ENCODE data around the gene CXCL8. TPM values are rescaled to one million over a fixed set of nuclear protein-coding genes. Genes with fewer than 3 reads are reported as not detected.
A peak's percentile ranks its signal among the peaks of the same experiment; 100 is the strongest.

CXCL8 gene
- total and polyA plus RNA-seq, 9 of the 15 experiments (the other 6 are each of a cell fraction or from before 2014, with no cell fraction given), result 1.6 to 7.7 (median 3.3) TPM

GRCh38 chr4:73709451-73710033 lies 30.8 kb upstream of the CXCL8 start (continued):
- TF ChIP-seq ZNF512 (tag; IDR thresholded peaks at IDR 0.05), result peak; percentile 80
- 0 out of 2 replicates have a peak, but pooled peaks have one; percentile 18 for TF ChIP-seq CXXC5 (CRISPR knock-in tag; IDR thresholded peaks at IDR 0.05)
- no peak for TF ChIP-seq MYC (IDR thresholded peaks at IDR 0.05; ENCODE audit: low read depth, low read length)
- TF ChIP-seq MYC (CRISPR knock-in tag; IDR thresholded peaks at IDR 0.05; ENCODE audit: borderline replicate concordance, low read depth), result no peak
- no peak for TF ChIP-seq XRCC4 (IDR thresholded peaks at IDR 0.05; ENCODE audit: extremely low read depth, insufficient read depth, insufficient read length)
- TF ChIP-seq BACH1 (tag; IDR thresholded peaks at IDR 0.05), result no peak
- TF ChIP-seq SPI1 (IDR thresholded peaks at IDR 0.05; ENCODE audit: borderline replicate concordance, low read depth, low read length), result peak; percentile 63; the same call in 1 of the 2 replicates
- no peak for TF ChIP-seq MCM2 (IDR thresholded peaks at IDR 0.05; ENCODE audit: low read depth)
- no peak for TF ChIP-seq HMBOX1 (IDR thresholded peaks at IDR 0.05)
- no peak for TF ChIP-seq PURB (CRISPR knock-in tag; IDR thresholded peaks at IDR 0.05; ENCODE audit: low read depth)
- peak; percentile 37; the same call in 1 of the 2 replicates for TF ChIP-seq NFRKB (IDR thresholded peaks at IDR 0.05; ENCODE audit: low read depth)
- TF ChIP-seq CBX2 (IDR thresholded peaks at IDR 0.05; ENCODE audit: insufficient read depth, low read length, poor library complexity, severe bottlenecking), result no peak
- TF ChIP-seq NBN (IDR thresholded peaks at IDR 0.05; ENCODE audit: low read depth), result 0 out of 2 replicates have a peak, but pooled peaks have one; percentile 32
- TF ChIP-seq UBTF (IDR thresholded peaks at IDR 0.05; ENCODE audit: borderline replicate concordance in 1 of 2, low read depth in 2 of 2, low read length in 2 of 2), result no peak
- TF ChIP-seq AFF1 (IDR thresholded peaks at IDR 0.05; ENCODE audit: low read depth in 1 of 2, partially characterized antibody in 2 of 2), result no peak
- no peak for TF ChIP-seq POLR2B (IDR thresholded peaks at IDR 0.05; ENCODE audit: low read depth, partially characterized antibody)
- TF ChIP-seq TGIF2 (CRISPR knock-in tag; IDR thresholded peaks at IDR 0.05), result no peak
- peak; percentile 34; the same call in 1 of the 2 replicates for TF ChIP-seq MTA1 (IDR thresholded peaks at IDR 0.05; ENCODE audit: borderline replicate concordance)
- TF ChIP-seq FOXK2 (conservative IDR thresholded peaks at IDR 0.05 in 1 of 2, IDR thresholded peaks at IDR 0.05 in 1 of 2; ENCODE audit: low read depth in 2 of 2), result no peak
